Measurements from ENCODE around the gene PRODH2. TPM values are rescaled to one million over a fixed set of nuclear protein-coding genes. Genes with fewer than 3 reads are reported as not detected.
"Not testable (repeated sequence)": the region's sequence is repeated elsewhere in the genome, so short reads cannot be mapped to it uniquely, and the experiment has no call there.

Gene PRODH2
- total RNA-seq, 1 donor from 2014 or later = not detected

DNA sequence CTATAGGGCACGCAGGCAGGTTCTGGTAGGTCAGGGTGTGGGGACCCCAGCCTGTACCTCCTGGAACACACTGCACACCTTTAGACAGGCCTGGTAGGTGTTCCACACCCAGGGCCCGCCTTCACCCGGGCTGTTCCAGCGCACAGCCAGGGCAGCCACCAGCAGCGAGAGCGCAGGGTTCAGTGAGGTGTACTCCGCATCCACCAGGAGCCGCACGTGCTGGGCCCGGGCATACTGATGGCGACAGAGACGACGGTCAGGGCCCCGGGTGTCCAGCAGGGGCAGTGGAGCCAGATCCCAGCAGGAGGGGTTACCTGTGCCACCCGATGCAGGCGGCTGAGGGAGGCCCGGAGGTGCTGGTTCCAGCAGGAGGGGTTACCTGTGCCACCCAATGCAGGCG, 6.0 kb downstream of the PRODH2 start:
- TF ChIP-seq, protein P1, sequence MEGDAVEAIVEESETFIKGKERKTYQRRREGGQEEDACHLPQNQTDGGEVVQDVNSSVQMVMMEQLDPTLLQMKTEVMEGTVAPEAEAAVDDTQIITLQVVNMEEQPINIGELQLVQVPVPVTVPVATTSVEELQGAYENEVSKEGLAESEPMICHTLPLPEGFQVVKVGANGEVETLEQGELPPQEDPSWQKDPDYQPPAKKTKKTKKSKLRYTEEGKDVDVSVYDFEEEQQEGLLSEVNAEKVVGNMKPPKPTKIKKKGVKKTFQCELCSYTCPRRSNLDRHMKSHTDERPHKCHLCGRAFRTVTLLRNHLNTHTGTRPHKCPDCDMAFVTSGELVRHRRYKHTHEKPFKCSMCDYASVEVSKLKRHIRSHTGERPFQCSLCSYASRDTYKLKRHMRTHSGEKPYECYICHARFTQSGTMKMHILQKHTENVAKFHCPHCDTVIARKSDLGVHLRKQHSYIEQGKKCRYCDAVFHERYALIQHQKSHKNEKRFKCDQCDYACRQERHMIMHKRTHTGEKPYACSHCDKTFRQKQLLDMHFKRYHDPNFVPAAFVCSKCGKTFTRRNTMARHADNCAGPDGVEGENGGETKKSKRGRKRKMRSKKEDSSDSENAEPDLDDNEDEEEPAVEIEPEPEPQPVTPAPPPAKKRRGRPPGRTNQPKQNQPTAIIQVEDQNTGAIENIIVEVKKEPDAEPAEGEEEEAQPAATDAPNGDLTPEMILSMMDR (IDR thresholded peaks at IDR 0.05; ENCODE audit: insufficient read depth, low read length, poor library complexity, severe bottlenecking) = no peak
- Histone ChIP-seq H3K36me3 (ENCODE audit: control insufficient read depth, insufficient read depth, low read length) (no peaks in the 10 kb centered on the region), H3K4me3 (ENCODE audit: low read depth, low read length) (no peak overlapping the region), H3K27me3 (ENCODE audit: control insufficient read depth, insufficient read depth, low read length) (no peaks in the 10 kb centered on the region)
- DNase-seq (ENCODE audit: low read depth) = no peak

DNA sequence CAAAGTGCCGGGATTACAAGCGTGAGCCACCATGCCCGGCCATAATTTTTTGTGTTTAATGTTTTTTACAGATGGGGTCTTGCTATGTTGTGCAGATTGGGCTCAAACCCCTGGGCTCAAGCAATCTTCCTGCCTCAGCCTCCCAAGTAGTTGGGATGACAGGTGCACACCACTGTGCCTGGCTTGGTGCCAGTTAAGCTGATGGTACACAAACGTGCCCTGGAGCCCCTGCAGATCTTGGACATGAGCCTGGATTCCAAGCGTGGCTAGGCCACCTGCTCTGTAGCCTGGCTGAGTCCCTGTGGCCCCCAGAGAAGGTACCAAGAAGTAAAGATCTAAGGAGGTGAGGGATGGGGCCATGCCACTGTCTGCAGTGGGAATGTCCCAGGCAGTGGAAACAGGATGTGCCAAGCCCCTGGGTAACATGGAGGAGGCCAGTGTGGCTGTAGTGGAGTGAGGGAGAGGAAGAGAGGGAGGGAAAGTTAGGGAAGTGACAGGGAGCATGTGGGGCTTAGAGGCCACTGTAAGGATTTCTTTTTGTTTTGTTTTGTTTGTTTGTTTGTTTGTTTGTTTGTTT, 7.0 kb downstream of the PRODH2 start:
- DNase-seq (ENCODE audit: low read depth) = no peak
- H3K36me3 ChIP-seq (ENCODE audit: control insufficient read depth, insufficient read depth, low read length) = no peaks in the 10 kb centered on the region
- TF ChIP-seq, protein P1 (IDR thresholded peaks at IDR 0.05; ENCODE audit: insufficient read depth, low read length, poor library complexity, severe bottlenecking) = no peak
- no peak overlapping the region for H3K4me3 ChIP-seq (ENCODE audit: low read depth, low read length)
- H3K27me3 ChIP-seq (ENCODE audit: control insufficient read depth, insufficient read depth, low read length) = no peaks in the 10 kb centered on the region

DNA sequence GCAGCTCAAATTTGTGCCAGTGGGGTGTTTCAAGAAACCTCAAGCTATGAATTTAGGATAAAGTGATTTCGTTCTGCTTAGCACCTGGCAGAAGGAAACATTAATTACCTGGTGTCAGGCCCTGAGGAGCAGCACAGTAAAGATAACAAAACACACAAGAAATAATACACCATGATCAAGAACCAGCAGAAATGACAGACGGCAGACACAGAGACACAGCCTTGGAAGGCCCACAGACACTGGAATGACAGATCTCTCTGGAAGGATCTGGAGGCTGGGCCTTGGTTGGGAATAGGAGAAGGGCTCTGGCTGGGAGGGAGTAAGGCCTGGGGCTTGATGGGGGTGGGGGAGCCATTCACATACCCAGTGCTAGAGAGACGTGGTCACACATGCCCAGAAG, 10.8 kb downstream of the PRODH2 start:
- DNase-seq (ENCODE audit: low read depth) = no peak
- Histone ChIP-seq H3K36me3 (ENCODE audit: control insufficient read depth, insufficient read depth, low read length) (no peaks in the 10 kb centered on the region), H3K27me3 (ENCODE audit: control insufficient read depth, insufficient read depth, low read length) (peaks cover 15% of the 10 kb centered on the region), H3K4me3 (ENCODE audit: low read depth, low read length) (no peak overlapping the region)
- TF ChIP-seq, protein P1 (IDR thresholded peaks at IDR 0.05; ENCODE audit: insufficient read depth, low read length, poor library complexity, severe bottlenecking) = no peak

DNA sequence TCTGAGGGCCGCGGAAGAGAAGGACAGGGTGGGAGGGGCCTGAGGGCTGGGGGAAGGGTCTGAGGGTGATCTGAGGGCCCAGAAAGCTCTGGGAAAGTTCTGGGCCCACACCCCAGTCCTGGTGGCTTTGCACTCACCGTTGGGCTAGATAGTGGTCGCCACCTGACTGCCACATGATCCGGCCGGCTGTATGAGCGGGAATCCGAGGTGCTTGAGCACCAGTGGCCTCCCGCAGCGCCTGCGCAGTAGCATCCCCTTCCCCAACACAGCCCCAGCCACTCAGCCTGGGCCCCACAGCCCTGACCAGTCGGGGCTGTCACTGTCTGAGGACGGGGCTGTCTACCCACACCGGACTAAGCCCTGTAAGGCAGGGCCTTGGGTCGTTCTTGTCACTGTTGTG, 15.0 kb downstream of the PRODH2 start:
- TF ChIP-seq, protein P1 (IDR thresholded peaks at IDR 0.05; ENCODE audit: insufficient read depth, low read length, poor library complexity, severe bottlenecking) = no peak
- Histone ChIP-seq H3K4me3 (ENCODE audit: low read depth, low read length) (no peak overlapping the region), H3K27me3 (ENCODE audit: control insufficient read depth, insufficient read depth, low read length) (peaks cover 26% of the 10 kb centered on the region), H3K36me3 (ENCODE audit: control insufficient read depth, insufficient read depth, low read length) (no peaks in the 10 kb centered on the region)
- DNase-seq (ENCODE audit: low read depth) = no peak

DNA sequence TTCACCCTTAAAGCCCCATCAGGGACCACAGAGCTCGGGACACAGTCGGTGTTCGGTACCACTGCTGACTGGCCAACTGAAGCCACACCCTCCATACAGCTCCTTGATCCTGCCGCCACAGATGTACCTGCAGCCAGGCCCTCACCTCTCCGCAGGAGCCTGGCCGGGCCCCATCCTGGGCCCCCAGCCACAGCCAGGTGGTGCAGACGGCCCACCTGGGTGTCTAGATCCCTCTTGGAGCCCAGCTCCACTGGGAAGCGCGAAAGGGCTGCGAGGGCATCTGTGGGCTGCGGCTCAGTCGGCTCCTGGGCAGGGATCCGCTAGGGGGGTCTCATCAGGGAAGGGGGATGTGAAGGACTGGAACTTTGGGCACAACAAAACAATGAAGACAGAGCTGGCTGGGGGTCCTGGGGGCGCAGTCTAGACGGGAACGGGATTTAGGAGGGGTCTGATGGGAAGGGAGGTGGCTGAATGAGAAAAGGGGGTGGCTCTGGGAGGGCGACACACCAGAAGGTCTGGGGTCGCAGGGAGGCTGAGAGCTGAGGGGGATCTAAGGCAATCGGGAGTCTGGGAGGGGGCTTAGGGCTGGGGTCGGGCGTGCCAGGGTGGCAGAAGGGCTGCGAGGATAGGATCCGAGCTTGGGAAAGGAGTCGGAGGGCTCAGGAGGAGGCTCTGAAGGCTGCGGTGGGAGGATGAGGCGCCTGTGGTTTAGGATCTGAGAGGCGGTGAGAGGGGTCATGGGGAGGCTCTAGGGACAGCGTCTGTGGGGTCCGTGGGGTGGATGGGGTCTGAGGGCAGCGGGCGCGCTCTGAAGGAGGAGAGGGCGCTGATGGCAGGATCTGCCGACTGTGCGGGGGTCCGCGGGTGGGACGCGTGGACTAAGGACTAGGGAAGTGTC, 15.8 kb downstream of the PRODH2 start:
- TF ChIP-seq, protein P1 (IDR thresholded peaks at IDR 0.05; ENCODE audit: insufficient read depth, low read length, poor library complexity, severe bottlenecking) = no peak
- Histone ChIP-seq H3K4me3 (ENCODE audit: low read depth, low read length) (no peak overlapping the region), H3K27me3 (ENCODE audit: control insufficient read depth, insufficient read depth, low read length) (peaks cover 26% of the 10 kb centered on the region), H3K36me3 (ENCODE audit: control insufficient read depth, insufficient read depth, low read length) (no peaks in the 10 kb centered on the region)
- no peak for DNase-seq (ENCODE audit: low read depth)

DNA sequence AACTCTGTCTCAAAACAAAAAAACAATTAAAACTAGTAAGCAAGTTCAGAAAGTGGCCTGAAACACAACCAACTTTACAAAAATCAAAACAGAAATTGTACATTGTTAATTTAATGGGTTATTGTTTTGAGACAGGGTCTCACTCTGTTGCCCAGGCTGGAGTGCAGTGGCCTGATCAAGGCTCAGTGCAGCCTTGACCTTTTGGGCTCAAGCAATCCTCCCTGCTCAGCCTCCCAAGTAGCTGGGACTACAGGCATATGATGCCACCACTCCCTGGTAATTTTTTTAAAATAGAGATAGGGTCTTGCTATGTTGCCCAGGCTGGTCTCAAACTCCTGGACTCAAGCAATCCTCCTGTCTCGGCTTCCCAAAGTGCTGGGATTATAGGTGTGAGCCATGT, 17.1 kb downstream of the PRODH2 start:
- H3K36me3 ChIP-seq (ENCODE audit: control insufficient read depth, insufficient read depth, low read length); H3K4me3 ChIP-seq (ENCODE audit: low read depth, low read length); DNase-seq (ENCODE audit: low read depth): not testable (repeated sequence)
- peaks cover 28% of the 10 kb centered on the region for H3K27me3 ChIP-seq (ENCODE audit: control insufficient read depth, insufficient read depth, low read length)

Measured in kidney epithelial cell (primary cell).